GM21367 (cell line): ENCODE results near the gene CAPN1.
"Not testable (repeated sequence)": the region's sequence is repeated elsewhere in the genome, so short reads cannot be mapped to it uniquely, and the experiment has no call there.

Source experiments
- ATAC-seq: cut with Tn5 transposase; IDR thresholded peaks from one replicate; pipeline ENCODE4 v1.9.1; 2021; ENCODE audit not compliant: unreplicated experiment

CAPN1 gene

DNA sequence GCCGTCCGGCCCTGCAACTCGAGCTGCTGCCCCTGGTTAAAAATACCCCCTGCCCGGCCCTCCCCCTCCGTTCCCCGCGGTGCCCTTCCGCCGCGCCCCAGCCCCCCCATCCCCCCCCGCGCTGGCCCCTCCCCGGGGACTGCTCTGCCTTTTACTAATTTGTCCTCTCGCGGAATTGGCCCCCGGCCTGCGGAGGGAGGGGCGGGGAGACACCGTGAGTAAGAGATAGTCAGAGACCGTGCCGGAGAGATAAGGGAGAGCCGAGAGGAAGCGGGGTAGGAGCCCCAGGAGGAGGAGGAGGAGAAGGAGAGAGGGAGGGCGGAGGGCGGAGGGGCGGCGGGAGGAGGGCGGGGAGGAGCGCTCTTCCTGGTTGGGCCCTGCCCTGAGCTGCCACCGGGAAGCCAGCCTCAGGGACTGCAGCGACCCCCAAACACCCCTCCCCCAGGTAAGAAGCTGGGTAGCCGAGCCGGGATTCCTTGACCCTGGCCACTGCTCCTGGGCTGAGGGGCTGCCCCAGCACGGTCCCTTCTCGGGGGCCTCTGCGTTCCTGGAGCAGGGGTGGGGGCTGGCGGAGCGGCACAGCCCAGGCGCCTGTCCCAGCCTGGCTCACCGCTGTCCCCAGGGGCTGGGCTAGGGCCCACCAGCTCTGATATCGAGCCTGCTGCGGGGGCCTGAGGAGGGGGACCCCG, at the start of gene CAPN1:
Gene CAPN1 (plus strand): TSS at position 360 of the 689 bp plus-strand sequence. CDS start 774 bp downstream, outside the sequence.
- peak; percentile 29 for ATAC-seq

DNA sequence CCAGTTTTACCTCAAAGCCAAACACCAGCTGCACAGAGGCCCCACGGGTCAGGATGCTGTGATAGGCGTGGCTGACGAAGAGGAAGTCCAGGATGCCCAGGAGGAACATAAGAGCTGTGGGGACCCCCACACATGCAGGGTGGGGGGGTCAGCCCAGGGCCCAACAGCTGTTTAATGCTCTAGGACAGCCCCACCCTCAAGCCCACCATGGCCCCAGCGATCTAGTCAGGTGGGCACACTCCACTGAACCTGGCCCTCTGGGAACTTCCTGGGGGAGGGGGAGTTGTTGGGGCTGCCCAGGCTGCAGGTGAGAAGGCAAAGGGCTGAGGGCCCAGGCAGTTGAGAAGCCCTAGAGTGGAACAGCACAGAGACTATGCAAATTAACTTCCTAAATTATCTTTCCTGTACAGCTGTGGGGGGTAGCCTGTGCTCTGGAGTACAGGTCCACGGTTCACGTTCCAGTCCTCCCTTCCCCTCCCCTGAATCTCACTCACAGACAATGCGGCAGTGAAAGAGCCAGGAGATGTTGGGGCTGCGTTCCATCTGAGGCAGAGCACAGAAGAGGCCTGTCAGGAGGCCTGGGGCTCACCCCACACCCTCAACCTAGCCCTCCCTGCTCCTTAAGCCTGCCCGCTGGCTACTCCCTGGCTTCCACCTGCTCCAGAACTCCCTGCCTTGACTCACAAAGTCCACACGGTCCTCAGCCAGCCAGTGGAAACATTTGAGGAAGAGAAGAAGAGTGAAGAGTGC, 49.3 kb upstream of the CAPN1 start:
- no peak for ATAC-seq

DNA sequence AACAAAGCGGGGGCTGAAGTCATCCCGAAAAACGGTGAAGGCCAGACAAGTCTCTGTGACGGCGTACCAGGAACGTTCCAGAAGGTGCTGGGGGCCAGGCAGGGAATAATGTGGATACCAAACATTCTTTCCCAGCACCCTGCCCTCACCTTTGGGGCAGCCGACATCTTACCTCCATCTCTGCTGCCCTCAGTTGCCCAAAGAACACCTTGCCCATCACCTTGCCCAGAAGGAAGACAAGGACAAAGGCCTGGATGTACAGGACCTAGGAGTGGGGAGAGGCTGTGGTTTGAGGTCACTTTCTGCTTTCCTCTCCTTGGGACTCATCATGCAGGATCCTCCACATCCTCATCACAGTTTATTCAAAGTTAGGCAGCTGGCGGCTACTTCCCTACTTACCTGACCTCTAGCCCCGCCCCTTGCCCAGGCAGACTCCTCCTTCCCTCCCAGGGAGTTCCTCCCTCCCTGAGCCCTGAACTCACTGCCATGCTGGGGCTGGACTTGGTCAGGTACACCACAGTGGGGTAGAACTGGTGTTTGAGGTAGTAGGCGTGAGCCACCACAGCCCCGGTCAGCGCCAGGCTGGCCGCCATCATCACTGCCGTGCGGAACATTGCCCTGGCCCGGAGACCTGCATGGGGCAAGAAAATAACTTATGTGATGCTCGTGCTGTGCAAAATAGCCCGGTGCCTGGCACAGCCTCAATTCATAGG, 48.6 kb upstream of the CAPN1 start:
- no peak for ATAC-seq

DNA sequence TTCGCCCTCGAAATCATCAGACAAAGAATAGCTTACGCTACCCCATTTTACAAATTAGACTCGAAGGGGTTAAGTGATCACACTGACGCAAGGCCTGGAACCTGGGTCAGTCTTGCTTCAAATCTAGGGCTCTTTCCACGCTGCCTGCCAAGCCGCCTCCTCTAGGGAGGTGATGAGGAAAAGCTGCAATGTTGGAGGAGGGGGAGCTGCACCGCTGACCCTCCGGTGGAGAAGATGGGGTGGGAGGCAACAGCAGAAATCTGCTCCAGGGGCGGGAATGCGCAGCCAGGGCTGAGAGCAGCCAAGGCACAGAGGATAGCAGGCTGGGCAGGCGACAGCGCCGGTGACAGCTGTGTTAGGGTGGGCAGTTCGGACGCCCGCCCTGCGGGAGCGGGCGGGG, 48.0 kb upstream of the CAPN1 start:
- no peak for ATAC-seq

DNA sequence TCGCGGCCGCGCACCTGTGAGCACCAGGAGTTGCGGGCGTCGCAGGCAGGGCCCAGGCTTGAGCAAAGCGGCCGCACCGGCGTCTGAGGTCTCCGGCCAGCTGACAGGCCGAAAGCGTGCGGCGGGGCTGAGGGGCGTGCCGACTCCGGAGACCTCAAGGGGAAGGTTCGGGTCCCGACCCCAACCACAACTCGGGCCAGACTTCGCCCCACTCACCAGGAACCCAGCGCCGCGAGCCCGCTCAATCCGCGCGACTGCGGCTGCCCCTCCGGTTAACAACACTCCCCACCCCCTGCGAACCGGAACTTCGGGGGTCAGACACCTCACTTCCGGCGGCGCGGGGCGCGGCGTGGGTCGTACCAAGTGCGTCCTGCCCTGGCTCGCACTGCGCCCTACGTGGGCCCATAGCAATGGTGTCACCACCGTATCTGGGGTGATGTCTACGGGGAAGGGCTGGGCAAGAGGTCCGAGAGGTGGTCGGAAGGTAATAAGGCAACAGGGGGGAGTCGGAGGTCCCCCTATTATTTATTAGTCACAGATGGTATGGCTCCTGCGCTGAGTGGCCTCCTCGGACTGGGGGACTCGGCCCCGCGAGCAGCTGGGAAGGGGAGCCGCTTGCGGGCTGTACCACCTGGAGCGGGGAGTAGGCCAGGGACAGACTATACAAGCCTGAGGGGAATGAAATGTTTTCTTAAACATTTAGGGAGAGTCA, 47.3 kb upstream of the CAPN1 start, which contains the start of gene SYVN1:
Gene SYVN1 (minus strand): TSS at position 280 of the 712 bp plus-strand sequence. CDS start 918 bp downstream, outside the sequence.
- ATAC-seq, result peak; percentile 40

DNA sequence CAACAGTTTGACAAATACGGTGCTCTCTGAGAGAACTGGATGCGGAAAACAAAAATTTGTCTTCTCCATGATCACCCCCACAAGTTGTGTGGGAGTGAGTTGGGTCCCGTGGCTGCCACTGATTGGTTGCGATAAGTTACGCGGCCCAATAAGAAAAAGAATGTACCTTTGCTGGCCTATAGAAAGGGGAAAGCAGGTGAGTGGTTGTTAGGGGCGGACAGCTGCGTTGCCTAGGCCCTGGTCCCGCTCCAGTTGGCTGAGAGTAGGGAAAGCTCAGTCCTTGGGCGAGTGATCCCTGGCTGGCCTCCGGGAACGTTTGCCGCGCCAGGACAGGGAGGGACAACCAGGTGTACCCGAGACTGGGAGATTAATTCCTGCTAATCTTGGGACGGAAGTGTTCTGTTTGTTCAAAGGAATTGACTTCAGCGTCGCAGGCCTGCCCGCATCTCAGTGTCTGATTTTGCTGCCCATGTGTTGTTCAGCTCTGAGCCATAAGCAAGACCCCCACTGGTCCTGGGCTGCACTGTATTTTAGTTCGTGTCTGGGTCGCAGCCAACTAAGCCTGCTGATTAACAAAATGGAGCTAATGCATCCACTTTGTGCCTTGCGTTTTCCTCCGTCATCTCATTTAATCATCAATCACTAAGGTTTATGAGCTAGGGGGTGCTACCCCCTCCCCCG, 46.6 kb upstream of the CAPN1 start:
- peak; percentile 59 for ATAC-seq

DNA sequence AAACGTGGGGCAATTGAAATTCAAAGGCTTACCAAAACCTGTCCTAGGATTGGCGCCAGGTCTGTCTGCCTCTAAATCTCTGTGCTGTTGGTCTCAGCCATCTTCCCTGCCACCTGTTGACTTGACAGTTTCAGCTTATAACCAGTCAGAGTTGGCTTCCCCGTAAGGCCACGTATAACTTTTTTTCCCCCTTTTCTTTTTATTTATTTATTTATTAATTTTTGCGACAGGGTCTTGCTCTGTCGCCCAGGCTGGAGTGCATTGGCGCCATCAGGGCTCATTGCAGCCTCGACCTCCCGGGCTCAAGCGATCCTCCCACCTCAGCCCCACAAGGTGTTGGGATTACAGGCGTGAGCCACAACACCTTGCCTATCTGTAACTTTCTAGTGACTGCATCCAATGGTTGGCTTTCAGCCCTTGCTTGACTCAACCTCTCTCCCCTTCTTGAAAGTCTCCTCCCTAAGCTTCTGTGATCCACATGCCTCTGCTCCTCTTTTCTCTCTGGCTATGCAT, 46.0 kb upstream of the CAPN1 start:
- ATAC-seq, result no peak

DNA sequence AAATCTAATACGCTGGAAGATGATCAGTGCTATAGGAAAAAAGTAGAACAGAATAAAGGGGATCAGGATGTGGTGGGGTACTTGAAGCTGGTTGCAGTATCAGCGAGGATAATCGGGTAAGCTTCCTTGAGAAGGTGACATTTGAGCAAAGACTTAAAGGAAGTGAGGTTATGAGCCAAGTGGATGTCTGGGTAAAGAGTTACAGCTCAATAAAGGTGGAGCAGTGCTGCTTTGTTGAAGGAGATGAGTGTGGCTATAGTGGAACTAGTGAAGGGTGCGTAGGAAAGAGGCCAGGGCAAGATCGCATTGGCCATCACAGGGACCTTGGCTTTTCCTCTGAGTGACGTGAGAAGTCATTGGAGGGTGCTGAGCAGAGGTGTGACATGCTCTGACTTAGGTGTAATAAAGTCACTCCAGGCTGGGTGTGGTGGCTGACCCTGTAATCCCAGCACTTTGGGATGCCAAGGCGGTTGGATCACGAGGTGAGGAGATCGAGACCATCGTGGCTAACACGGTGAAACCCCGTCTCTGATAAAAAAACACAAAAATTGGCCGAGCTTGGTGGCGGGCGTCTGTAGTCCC, 45.1 kb upstream of the CAPN1 start:
- ATAC-seq, result no peak

DNA sequence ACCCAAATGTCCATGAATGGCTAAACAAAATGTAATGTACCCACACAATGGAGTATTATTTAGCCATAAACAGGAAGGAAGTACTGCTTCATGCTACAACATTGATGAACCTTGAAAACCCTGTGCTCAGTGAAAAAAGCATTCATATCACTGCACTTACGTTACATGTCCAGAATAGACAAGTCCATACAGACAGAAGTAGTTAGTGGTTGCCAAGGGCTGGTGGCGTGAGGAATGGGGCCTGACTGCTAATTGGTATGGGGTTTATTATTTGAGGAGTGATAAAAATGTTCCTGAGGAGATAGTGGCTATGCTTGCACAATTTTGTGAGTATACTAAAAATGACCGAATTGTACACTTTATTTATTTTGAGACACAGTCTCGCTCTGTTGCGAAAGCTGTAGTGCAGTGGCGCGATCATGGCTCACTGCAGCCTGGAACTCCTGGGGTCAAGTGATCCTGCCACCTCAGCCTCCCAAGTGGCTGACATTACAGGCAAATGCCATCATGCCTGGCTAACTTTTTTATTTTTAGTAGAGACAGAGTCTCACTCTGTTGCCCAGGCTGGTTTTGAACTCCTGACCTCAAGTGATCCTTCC, 39.7 kb upstream of the CAPN1 start:
- ATAC-seq, result no peak

DNA sequence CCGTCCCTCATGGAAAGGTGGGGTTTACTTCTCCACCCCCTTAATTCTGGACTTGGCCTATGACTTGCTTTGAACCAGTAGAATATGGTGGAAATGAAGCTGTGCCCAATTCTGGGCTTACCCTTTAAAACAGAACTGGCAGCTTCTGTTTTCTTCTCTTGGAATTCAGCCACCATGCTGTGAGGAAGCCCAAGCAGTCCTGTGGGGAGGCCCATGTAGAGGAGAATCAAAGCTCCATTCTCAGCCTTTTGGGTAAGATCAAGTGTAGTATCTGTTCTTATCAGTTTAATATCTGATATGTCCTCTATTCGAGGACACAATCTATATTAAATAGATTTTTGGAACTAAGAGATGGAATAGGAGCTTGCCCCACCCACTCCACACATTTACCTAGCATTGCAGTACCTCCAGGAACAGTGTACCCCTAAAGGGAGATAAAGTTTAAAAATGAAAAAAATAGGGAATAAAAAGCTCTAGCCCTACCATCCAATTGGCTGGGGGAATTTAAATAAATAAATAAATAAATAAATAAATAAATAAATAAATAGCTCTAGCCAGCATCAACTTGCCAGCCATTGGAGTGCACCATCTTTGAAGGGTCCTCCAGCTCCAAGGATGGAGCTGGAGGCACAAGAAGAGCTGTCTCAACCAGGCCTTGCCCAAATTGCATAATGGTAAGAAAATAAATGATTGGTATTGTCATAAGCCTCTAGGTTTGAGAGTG, 34.2 kb upstream of the CAPN1 start:
- ATAC-seq, result no peak

DNA sequence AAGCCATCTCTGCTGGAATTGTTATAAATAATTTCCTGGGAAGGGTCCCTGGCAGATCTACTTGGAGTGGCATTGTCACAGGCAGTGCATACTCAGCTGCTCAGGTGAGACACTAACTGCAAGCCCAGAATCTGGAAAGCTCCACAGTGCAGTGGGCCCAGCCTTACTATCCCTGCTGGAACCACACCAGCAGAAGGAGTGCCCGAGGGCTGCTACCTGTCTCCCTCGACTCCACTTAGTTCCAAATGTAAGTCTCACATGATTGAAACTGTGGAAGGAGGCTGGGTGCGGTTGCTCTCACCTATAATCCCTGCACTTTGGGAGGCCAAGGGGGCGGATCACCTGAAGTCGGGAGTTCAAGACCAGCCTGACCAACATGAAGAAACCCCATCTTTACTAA, 33.1 kb upstream of the CAPN1 start:
- ATAC-seq, result no peak

DNA sequence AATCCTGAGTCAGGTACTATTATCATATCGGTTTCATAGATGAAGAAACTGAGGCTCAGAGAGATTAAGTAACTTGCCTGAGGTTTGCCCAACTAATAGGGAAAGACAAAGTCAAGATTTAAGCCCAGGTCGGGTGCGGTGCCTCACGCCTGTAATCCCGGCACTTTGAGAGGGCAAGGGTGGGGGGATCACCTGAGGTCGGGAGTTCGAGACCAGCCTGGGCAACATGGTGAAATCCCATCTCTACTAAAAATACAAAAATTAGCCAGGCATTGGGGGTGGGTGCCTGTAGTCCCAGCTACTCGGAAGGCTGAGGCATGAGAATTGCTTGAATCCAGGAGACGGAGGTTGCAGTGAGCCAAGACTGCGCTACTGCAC, 31.6 kb upstream of the CAPN1 start:
- not testable (repeated sequence) for ATAC-seq

DNA sequence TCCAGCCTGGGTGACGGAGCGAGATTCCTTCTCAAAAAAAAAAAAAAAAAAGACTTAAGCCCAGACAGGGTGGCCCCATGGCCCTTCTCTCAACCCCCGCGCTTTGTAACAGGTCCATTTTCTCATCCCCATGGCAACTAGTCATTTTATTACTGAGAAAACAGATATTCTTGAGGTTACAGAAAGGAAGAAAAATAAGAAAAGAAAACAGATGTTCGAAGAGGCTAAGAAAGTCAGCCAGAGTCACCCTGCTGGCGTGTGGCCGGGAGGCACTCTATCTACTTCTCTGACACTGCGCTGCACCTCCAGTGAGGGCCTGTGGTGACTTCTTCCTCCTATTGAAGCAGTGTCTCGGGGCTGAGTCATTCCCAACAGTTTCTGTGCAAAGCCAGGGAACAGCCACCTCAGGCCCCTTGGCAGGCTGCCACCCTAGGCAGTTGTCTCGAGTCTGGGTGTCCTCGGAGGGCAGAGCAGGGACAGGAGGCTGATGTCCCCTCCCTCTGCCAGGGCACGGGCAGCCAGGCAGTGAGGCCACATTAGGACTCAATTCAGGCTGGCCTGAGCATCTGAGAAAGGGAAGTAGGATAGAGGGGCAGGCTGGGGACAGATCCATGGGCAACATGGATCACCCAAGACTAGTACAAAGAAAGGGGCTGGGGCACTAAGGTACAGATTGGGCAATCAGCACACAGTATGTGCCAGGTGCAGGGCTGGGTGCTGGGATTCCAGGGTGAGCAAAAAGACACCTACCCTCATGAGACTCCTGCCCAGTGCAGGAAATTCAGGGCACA, 31.0 kb upstream of the CAPN1 start:
- ATAC-seq, result no peak

DNA sequence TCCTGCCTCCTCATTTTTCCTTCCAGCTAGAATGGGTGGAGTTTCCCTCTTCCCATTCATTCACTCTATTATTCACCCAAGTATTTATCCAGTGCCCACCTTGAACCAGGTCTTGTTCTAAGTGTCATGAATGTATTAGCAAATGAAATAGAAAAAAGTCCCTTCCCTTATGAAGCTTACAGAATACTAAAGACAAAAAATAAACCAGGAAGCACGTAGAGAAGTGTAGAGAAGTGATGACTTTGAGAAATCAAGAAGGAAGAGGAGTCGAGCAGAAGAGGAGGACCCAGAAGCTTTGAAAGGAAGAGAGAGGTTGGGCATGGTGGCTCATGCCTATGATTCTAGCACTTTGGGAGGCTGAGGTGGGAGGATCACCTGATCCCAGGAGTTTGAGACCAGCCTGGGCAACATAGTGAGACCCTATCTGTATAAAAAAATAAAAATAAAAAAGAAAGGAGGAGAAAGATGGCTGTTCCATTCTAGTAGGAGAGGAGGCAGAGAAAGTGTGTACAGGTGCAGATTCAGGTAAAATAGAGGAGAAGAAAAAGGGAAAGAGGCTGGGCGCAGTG, 30.3 kb upstream of the CAPN1 start:
- ATAC-seq, result no peak

DNA sequence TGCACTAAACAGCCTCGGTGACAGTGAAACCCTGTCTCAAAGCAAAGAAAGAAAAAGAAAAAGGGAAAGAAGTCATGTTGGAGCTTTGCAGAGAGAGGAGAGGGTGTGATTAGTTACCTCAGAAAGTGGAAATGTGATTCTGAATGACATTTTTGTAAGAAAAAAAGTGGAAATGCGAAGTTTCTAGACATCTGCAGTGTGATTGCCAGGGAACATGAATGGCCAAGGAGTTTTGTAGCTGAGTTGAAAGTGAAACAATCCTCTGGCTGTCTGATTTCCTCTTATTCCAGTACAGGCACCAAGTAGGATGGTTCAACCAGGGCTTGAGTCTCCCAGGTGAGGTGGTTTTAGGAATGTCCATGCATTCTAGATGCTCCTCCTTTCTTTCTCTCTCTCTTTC, 29.6 kb upstream of the CAPN1 start:
- no peak for ATAC-seq

DNA sequence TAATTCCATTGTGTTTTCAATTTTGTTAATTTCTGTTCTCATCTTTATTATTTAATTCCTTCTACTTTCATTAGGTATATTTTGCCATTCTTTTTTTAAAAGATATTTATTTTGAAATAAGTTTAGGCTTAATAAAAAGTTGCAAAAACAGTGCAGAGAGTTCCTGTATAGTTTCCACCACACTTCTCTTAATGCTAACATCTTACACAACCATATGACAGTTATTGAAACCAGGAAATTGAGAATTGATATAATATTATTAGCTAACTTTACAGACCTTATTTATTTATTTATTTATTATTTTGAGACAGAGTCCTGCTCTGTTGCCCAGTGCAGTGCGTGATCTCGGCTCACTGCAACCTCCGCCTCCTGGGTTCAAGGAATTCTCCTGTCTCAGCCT, 25.5 kb upstream of the CAPN1 start:
- no peak for ATAC-seq

DNA sequence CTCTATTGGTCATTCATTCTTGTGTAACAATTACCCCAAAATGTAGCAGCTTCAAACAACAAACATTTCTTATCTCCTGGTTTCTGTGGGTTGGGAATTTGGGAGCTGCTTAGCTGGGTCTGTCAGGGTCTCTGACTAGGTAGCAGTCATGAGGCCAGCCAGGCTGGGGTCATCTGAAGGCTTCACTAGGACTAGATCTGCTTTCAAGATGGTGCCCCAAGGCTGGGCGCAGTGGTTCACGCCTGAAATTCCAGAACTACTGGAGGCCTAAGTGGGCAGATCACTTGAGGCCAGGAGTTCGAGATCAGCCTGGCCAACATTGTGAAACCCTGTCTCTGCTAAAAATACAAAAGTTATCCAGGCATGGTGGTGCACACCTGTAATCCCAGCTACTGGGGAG, 24.8 kb upstream of the CAPN1 start:
- no peak for ATAC-seq

DNA sequence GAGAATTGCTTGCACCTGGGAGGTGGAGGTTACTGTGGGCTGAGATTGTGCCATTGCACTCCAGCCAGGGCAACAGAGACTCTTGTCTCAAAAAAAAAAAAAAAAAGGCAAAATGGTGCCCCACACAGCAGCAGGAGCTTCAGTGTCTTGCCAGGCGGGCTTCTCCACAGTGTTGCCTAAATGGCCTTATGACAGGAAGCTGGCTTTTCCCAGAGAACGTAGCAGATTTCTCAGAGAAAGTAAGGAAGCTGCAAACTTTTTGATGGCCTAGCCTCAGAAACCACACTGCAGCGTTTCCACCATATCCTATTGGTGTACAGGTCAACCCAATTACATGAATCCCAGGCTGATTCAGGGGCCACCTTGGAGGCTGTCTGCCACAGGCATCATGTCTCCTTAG, 24.4 kb upstream of the CAPN1 start:
- no peak for ATAC-seq
